ENCODE data around the gene SCUBE1. TPM values are rescaled to one million over a fixed set of nuclear protein-coding genes. Genes with fewer than 3 reads are reported as not detected.
A peak's percentile ranks its signal among the peaks of the same experiment; 100 is the strongest.

The SCUBE1 gene
- total and polyA plus RNA-seq, 2 donors (not counting 3 experiments of a cell fraction or from before 2014, with no cell fraction given), result 0.07 TPM; not detected in 1

DNA sequence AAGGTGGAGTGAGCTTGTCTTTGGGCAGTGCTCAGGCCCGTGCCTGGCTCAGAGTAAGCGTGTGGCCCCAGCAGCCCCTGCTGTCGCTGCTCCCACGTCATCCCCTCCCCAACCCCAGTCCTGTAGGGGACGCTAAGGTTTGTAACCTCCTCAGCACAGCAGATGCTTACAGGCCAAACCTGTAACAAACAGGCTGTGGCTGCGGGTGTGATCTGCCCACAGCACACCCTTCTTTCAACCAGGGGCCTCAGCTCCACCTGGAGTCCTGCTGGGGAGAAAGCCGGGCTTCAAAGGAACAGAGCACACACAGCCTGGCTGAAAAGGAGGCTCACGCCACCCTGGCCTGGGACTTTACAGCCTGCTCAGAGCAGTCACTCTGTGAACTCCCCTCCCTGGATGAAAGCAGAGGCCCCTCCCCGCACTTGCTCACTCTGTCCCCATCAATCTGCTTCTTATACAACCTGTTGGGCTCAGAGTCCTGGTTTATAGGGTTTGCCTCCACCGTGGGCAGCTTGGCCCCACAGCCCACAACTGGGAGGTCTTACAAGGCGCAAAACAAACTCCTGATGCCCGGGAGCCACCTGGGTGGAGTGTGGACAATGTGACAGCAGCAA, 54.3 kb downstream of the SCUBE1 start:
- no peak overlapping the region for H3K27ac ChIP-seq (ENCODE audit: insufficient read depth, low read depth, low read length)
- H3K9ac ChIP-seq (replicated peaks; ENCODE audit: extremely low read depth, insufficient read depth, low read length), result no peak overlapping the region
- H4K20me1 ChIP-seq (replicated peaks; ENCODE audit: control insufficient read depth, extremely low read depth, insufficient read depth, low read length), result no peaks in the 10 kb centered on the region
- H3K9me1 ChIP-seq (replicated peaks; ENCODE audit: control insufficient read depth, extremely low read depth, insufficient read depth, low read length), result no peaks in the 10 kb centered on the region
- H2AFZ ChIP-seq (ENCODE audit: low read depth, low read length), result peak overlapping the region; percentile 80
- H3K36me3 ChIP-seq (ENCODE audit: control insufficient read depth in 2 of 2, extremely low read depth in 1 of 2, insufficient read depth in 2 of 2, low read length in 2 of 2), result no peaks in the 10 kb centered on the region
- no peak overlapping the region for H3K4me3 ChIP-seq (replicated peaks in 1 of 3; ENCODE audit: insufficient read depth in 1 of 3, low read depth in 1 of 3, low read length in 3 of 3)
- TF ChIP-seq POLR2AphosphoS5 (IDR thresholded peaks at IDR 0.05; ENCODE audit: insufficient read depth, low read depth, low read length), result no peak
- TF ChIP-seq, protein P1, sequence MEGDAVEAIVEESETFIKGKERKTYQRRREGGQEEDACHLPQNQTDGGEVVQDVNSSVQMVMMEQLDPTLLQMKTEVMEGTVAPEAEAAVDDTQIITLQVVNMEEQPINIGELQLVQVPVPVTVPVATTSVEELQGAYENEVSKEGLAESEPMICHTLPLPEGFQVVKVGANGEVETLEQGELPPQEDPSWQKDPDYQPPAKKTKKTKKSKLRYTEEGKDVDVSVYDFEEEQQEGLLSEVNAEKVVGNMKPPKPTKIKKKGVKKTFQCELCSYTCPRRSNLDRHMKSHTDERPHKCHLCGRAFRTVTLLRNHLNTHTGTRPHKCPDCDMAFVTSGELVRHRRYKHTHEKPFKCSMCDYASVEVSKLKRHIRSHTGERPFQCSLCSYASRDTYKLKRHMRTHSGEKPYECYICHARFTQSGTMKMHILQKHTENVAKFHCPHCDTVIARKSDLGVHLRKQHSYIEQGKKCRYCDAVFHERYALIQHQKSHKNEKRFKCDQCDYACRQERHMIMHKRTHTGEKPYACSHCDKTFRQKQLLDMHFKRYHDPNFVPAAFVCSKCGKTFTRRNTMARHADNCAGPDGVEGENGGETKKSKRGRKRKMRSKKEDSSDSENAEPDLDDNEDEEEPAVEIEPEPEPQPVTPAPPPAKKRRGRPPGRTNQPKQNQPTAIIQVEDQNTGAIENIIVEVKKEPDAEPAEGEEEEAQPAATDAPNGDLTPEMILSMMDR (IDR thresholded peaks at IDR 0.05; ENCODE audit: extremely low read depth in 1 of 2, insufficient read depth in 1 of 2, low read depth in 1 of 2, low read length in 2 of 2), result no peak
- TF ChIP-seq EZH2 (IDR thresholded peaks at IDR 0.05; ENCODE audit: borderline replicate concordance, low read depth, low read length, severe bottlenecking), result no peak
- TF ChIP-seq, protein P2, sequence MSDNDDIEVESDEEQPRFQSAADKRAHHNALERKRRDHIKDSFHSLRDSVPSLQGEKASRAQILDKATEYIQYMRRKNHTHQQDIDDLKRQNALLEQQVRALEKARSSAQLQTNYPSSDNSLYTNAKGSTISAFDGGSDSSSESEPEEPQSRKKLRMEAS (IDR thresholded peaks at IDR 0.05; ENCODE audit: insufficient read depth, insufficient read length), result no peak
- no peak for TF ChIP-seq MYC (IDR thresholded peaks at IDR 0.05; ENCODE audit: low read depth, low read length)
- no peak for TF ChIP-seq FOS (IDR thresholded peaks at IDR 0.05; ENCODE audit: borderline replicate concordance, insufficient read depth, low read length)
- no peak for TF ChIP-seq GATA2 (IDR thresholded peaks at IDR 0.05; ENCODE audit: insufficient read depth, insufficient read length, low read depth, low read length)
- TF ChIP-seq POLR2A (IDR thresholded peaks at IDR 0.05; ENCODE audit: low read depth, low read length), result no peak
- TF ChIP-seq JUN (IDR thresholded peaks at IDR 0.05; ENCODE audit: borderline replicate concordance, insufficient read depth, insufficient read length, low read depth), result no peak
- no peaks in the 10 kb centered on the region for H3K27me3 ChIP-seq (ENCODE audit: control insufficient read depth in 2 of 2, insufficient read depth in 2 of 2, low read length in 2 of 2)
- peak overlapping the region; percentile 52 for H3K4me2 ChIP-seq (ENCODE audit: insufficient read depth, low read length)
- dilution Hi-C loops (cut with MboI; ENCODE audit: extremely low pct_ligation_motif_present, low sequenced_read_pairs), result no loop called here
- no peaks in the 10 kb centered on the region for H3K9me3 ChIP-seq (replicated peaks; ENCODE audit: control insufficient read depth, insufficient read depth, low read length)
- ChIA-PET POLR2A (no interaction called here), CTCF (interaction anchor here (0.9 to 1.7 kb wide), 2 partner anchors 15 to 57 kb away, joined by 3 to 8 read pairs; no protein-coding TSS in a partner anchor)
- no TSS peak for BruUV-seq (replicated peaks)
- no peaks in the 10 kb centered on the region for H3K4me1 ChIP-seq (ENCODE audit: control insufficient read depth, extremely low read depth, insufficient read depth, low read length)
- DNase-seq (ENCODE audit: low read depth, low spot score), result no peak
- FAIRE-seq, result no peak
- intact Hi-C loops (cut with micrococcal nuclease), result loop anchor here (1.0 kb wide), 1 partner anchor 15 kb away; no protein-coding TSS in a partner anchor
- no peaks in the 10 kb centered on the region for H3K79me2 ChIP-seq (ENCODE audit: control insufficient read depth, insufficient read depth, low read length)

Data from endothelial cell of umbilical vein (primary cell).